ENCODE measurements around the gene GPR25.

GRCh38 chr1:200903793-200904192, 31.0 kb downstream of the GPR25 start:
- TF ChIP-seq GATA3 (IDR thresholded peaks at IDR 0.05; ENCODE audit: low read depth, low read length): no peak
- TF ChIP-seq GATA2 (IDR thresholded peaks at IDR 0.05; ENCODE audit: low read depth, low read length): no peak

Measured in SH-SY5Y (cell line).